ENCODE measurements around the gene IQCH.

The IQCH gene

GRCh38 chr15:67456677-67457529, 202.3 kb downstream of the IQCH start:
- DNase-seq = peak; percentile 86 to 87

- DNase-seq = no peak
These were observed 203.9 kb downstream of the IQCH start for GRCh38 chr15:67458331-67459029.

GRCh38 chr15:67460521-67460920, 205.9 kb downstream of the IQCH start:
- DNase-seq = no peak

GRCh38 chr15:67461735-67462134, 207.1 kb downstream of the IQCH start:
- DNase-seq = no peak

- DNase-seq = no peak
These were observed 208.3 kb downstream of the IQCH start for GRCh38 chr15:67462875-67463274.

GRCh38 chr15:67463488-67463887, 208.9 kb downstream of the IQCH start:
- DNase-seq = no peak

- DNase-seq = no peak
These were observed 210.8 kb downstream of the IQCH start for GRCh38 chr15:67465196-67465952.

- no peak for DNase-seq
These were observed 213.8 kb downstream of the IQCH start for GRCh38 chr15:67468416-67468815.

- DNase-seq = no peak
These were observed 215.1 kb downstream of the IQCH start for GRCh38 chr15:67469680-67470079.

GRCh38 chr15:67472957-67473356, 218.4 kb downstream of the IQCH start:
- DNase-seq = no peak

GRCh38 chr15:67474405-67475110, 220.0 kb downstream of the IQCH start:
- no peak for DNase-seq

- no peak for DNase-seq
These were observed 225.4 kb downstream of the IQCH start for GRCh38 chr15:67479781-67480505.

GRCh38 chr15:67480741-67481140, 226.2 kb downstream of the IQCH start:
- DNase-seq = no peak

GRCh38 chr15:67481680-67482079, 227.1 kb downstream of the IQCH start:
- no peak for DNase-seq

- no peak for DNase-seq
These were observed 241.0 kb downstream of the IQCH start for GRCh38 chr15:67495585-67495984.

GRCh38 chr15:67501177-67501835, 246.7 kb downstream of the IQCH start:
- no peak for DNase-seq

- no peak for DNase-seq
These were observed 247.4 kb downstream of the IQCH start for GRCh38 chr15:67501836-67502461.

- DNase-seq = no peak
These were observed 249.5 kb downstream of the IQCH start for GRCh38 chr15:67504056-67504455.

GRCh38 chr15:67504796-67505195, 250.2 kb downstream of the IQCH start:
- DNase-seq = no peak

GRCh38 chr15:67505675-67506572, 251.3 kb downstream of the IQCH start:
- DNase-seq = no peak

Measured in stimulated activated CD4-positive, alpha-beta T cell treated with anti-CD3 and anti-CD28 coated beads, Interleukin-2, amount 100 ng/mL, for 48 hours (primary cell).